HEK293 (cell line): ENCODE data around the gene TAS2R16.

Experiments
- CTCF ChIA-PET: fragments of 350-600 bp; formaldehyde crosslinking; extraction: SDS; loops from one replicate; lab custom pipeline; 2021; ENCODE audit warnings: antibody characterized with exemption; lab: Yijun Ruan, JAX
- POLR2A ChIA-PET: fragments of 300-600 bp; formaldehyde crosslinking; extraction: SDS; loops from one replicate; lab custom pipeline; 2020; ENCODE audit warnings: antibody characterized with exemption, inconsistent platforms; lab: Yijun Ruan, JAX
- H3K27ac ChIP-seq: fragments of 200-500 bp; sonication (Bioruptor generic); 2 replicates; pipeline ENCODE4 v1.5.1; 2014; ENCODE audit warnings: low read depth, low read length, control low read depth, inconsistent platforms; ENCODE audit errors: extremely low read depth
- H3K36me3 ChIP-seq, 2 experiments: fragments of 200-500 bp in 1 of 2; sonication (Bioruptor generic) in 1 of 2; 1 replicate in 1 of 2; 2 replicates in 1 of 2; pipeline ENCODE4 v1.5.1; 2014 to 2017; ENCODE audit warnings: inconsistent platforms in 2 of 2, low read length in 2 of 2; ENCODE audit not compliant: control insufficient read depth in 2 of 2, insufficient read depth in 1 of 2
- H3K4me1 ChIP-seq: fragments of 200-500 bp; sonication (Bioruptor generic); 2 replicates; pipeline ENCODE4 v1.5.1; 2014; ENCODE audit warnings: mild to moderate bottlenecking, low read length, inconsistent platforms; ENCODE audit not compliant: control insufficient read depth, insufficient read depth
- H3K4me3 ChIP-seq: 2 replicates; pipeline ENCODE4 v1.5.1; 2011; ENCODE audit warnings: low read depth, mild to moderate bottlenecking, control low read depth, low read length, moderate library complexity
- H3K9me3 ChIP-seq: fragments of 200-500 bp; sonication (Bioruptor generic); 2 replicates; pipeline ENCODE4 v1.5.1; 2014; ENCODE audit warnings: low read depth, low read length, inconsistent platforms; ENCODE audit not compliant: control insufficient read depth, insufficient read depth
- EGR2 ChIP-seq: fragments of 450-650 bp; formaldehyde crosslinking; IDR thresholded peaks from 2 replicates; pipeline ENCODE4 v1.5.1; 2016; ENCODE audit warnings: low read depth, missing biosample characterization, missing genetic modification characterization
- GLI4 ChIP-seq: fragments of 450-650 bp; formaldehyde crosslinking; IDR thresholded peaks from 2 replicates; pipeline ENCODE4 v1.5.1; 2016; ENCODE audit warnings: missing biosample characterization, missing genetic modification characterization
- HOXC10 ChIP-seq: sonication (generic); formaldehyde crosslinking; IDR thresholded peaks from 2 replicates; pipeline ENCODE4 v1.8.1; 2023; ENCODE audit warnings: mild to moderate bottlenecking, missing genetic modification reagents
- HOXD13 ChIP-seq: sonication (generic); formaldehyde crosslinking; IDR thresholded peaks from 2 replicates; pipeline ENCODE4 v1.8.0; 2022; ENCODE audit warnings: missing genetic modification reagents, borderline replicate concordance
- KLF7 ChIP-seq: fragments of 450-650 bp; formaldehyde crosslinking; IDR thresholded peaks from 2 replicates; pipeline ENCODE4 v1.5.1; 2016; ENCODE audit warnings: missing biosample characterization, missing genetic modification characterization, borderline replicate concordance
- OSR2 ChIP-seq: fragments of 450-650 bp; formaldehyde crosslinking; IDR thresholded peaks from 2 replicates; pipeline ENCODE4 v1.5.1; 2016; ENCODE audit warnings: missing biosample characterization, missing genetic modification characterization
- SCRT1 ChIP-seq: fragments of 450-650 bp; formaldehyde crosslinking; IDR thresholded peaks from 2 replicates; pipeline ENCODE4 v1.5.1; 2016; ENCODE audit warnings: missing biosample characterization, missing genetic modification characterization, borderline replicate concordance
- SETDB1 ChIP-seq: IDR thresholded peaks from one replicate; pipeline ENCODE4 v1.6.1; 2017; ENCODE audit warnings: mild to moderate bottlenecking, low read length, moderate library complexity, mixed read lengths; ENCODE audit not compliant: insufficient read length
- ZBTB17 ChIP-seq: fragments of 450-650 bp; formaldehyde crosslinking; IDR thresholded peaks from 2 replicates; pipeline ENCODE4 v1.5.1; 2016; ENCODE audit warnings: missing biosample characterization, missing genetic modification characterization
- ZBTB21 ChIP-seq: fragments of 450-650 bp; formaldehyde crosslinking; IDR thresholded peaks from 2 replicates; pipeline ENCODE4 v1.5.1; 2017; ENCODE audit warnings: missing biosample characterization, missing genetic modification characterization
- ZBTB44 ChIP-seq: fragments of 450-650 bp; IDR thresholded peaks from 2 replicates; pipeline ENCODE4 v1.5.1; 2018; ENCODE audit warnings: missing biosample characterization, mild to moderate bottlenecking, missing genetic modification characterization
- ZFHX2 ChIP-seq: fragments of 450-650 bp; formaldehyde crosslinking; conservative IDR thresholded peaks from 2 replicates; pipeline ENCODE4 v1.5.1; 2016; ENCODE audit warnings: missing biosample characterization, missing genetic modification characterization
- ZNF138 ChIP-seq: fragments of 450-650 bp; formaldehyde crosslinking; IDR thresholded peaks from 2 replicates; pipeline ENCODE4 v1.5.1; 2016; ENCODE audit warnings: missing biosample characterization, missing genetic modification characterization, borderline replicate concordance
- ZNF174 ChIP-seq: fragments of 450-650 bp; formaldehyde crosslinking; IDR thresholded peaks from 2 replicates; pipeline ENCODE4 v1.5.0; 2017; ENCODE audit warnings: missing biosample characterization, mild to moderate bottlenecking, missing genetic modification characterization
- ZNF2 ChIP-seq: fragments of 450-650 bp; formaldehyde crosslinking; IDR thresholded peaks from 2 replicates; pipeline ENCODE4 v1.5.1; 2016; ENCODE audit warnings: missing biosample characterization, missing genetic modification characterization
- ZNF280C ChIP-seq: fragments of 450-650 bp; formaldehyde crosslinking; IDR thresholded peaks from 2 replicates; pipeline ENCODE4 v1.5.1; 2016; ENCODE audit warnings: missing biosample characterization, missing genetic modification characterization
- ZNF292 ChIP-seq: fragments of 450-650 bp; formaldehyde crosslinking; IDR thresholded peaks from 2 replicates; pipeline ENCODE4 v1.5.1; 2016; ENCODE audit warnings: low read depth, missing biosample characterization, missing genetic modification characterization, borderline replicate concordance
- ZNF391 ChIP-seq: fragments of 450-650 bp; formaldehyde crosslinking; IDR thresholded peaks from 2 replicates; pipeline ENCODE4 v1.5.1; 2016; ENCODE audit warnings: low read depth, missing biosample characterization, missing genetic modification characterization, borderline replicate concordance
- ZNF394 ChIP-seq: fragments of 450-650 bp; formaldehyde crosslinking; IDR thresholded peaks from 2 replicates; pipeline ENCODE4 v1.5.1; 2016; ENCODE audit warnings: missing biosample characterization, missing genetic modification characterization, mild to moderate bottlenecking, moderate library complexity, borderline replicate concordance
- ZNF416 ChIP-seq: fragments of 450-650 bp; formaldehyde crosslinking; IDR thresholded peaks from 2 replicates; pipeline ENCODE4 v1.5.1; 2016; ENCODE audit warnings: missing biosample characterization, missing genetic modification characterization
- ZNF501 ChIP-seq: fragments of 450-650 bp; formaldehyde crosslinking; IDR thresholded peaks from 2 replicates; pipeline ENCODE4 v1.5.1; 2016; ENCODE audit warnings: missing biosample characterization, missing genetic modification characterization
- ZNF510 ChIP-seq: fragments of 450-650 bp; formaldehyde crosslinking; IDR thresholded peaks from 2 replicates; pipeline ENCODE4 v1.5.1; 2018; ENCODE audit warnings: mild to moderate bottlenecking, missing genetic modification characterization, missing biosample characterization; ENCODE audit not compliant: insufficient replicate concordance
- ZNF654 ChIP-seq: fragments of 450-650 bp; formaldehyde crosslinking; IDR thresholded peaks from 2 replicates; pipeline ENCODE4 v1.5.1; 2016; ENCODE audit warnings: low read depth, missing biosample characterization, missing genetic modification characterization
- ZNF785 ChIP-seq: fragments of 450-650 bp; formaldehyde crosslinking; IDR thresholded peaks from 2 replicates; pipeline ENCODE4 v1.5.1; 2016; ENCODE audit warnings: missing biosample characterization, missing genetic modification characterization
- ZXDB ChIP-seq: fragments of 450-650 bp; formaldehyde crosslinking; IDR thresholded peaks from 2 replicates; pipeline ENCODE4 v1.5.1; 2016; ENCODE audit warnings: missing biosample characterization, missing genetic modification characterization
- TF ChIP-seq, protein P1 (sequence below): fragments of 450-650 bp; formaldehyde crosslinking; IDR thresholded peaks from 2 replicates; pipeline ENCODE4 v1.5.1; 2016; ENCODE audit warnings: missing biosample characterization, missing genetic modification characterization

TAS2R16 gene

GRCh38 chr7:123026251-123026650 is 30.8 kb upstream of the TAS2R16 start (continued):
- TF ChIP-seq HOXD13 = no peak
- TF ChIP-seq ZNF174 (tag by site-specific recombination) = no peak
- TF ChIP-seq ZNF416 = no peak
- no peak for TF ChIP-seq ZNF785
- TF ChIP-seq SETDB1 = no peak
- TF ChIP-seq EGR2 (tag by site-specific recombination) = no peak
- TF ChIP-seq ZFHX2 (tag by site-specific recombination) = no peak

DNA sequence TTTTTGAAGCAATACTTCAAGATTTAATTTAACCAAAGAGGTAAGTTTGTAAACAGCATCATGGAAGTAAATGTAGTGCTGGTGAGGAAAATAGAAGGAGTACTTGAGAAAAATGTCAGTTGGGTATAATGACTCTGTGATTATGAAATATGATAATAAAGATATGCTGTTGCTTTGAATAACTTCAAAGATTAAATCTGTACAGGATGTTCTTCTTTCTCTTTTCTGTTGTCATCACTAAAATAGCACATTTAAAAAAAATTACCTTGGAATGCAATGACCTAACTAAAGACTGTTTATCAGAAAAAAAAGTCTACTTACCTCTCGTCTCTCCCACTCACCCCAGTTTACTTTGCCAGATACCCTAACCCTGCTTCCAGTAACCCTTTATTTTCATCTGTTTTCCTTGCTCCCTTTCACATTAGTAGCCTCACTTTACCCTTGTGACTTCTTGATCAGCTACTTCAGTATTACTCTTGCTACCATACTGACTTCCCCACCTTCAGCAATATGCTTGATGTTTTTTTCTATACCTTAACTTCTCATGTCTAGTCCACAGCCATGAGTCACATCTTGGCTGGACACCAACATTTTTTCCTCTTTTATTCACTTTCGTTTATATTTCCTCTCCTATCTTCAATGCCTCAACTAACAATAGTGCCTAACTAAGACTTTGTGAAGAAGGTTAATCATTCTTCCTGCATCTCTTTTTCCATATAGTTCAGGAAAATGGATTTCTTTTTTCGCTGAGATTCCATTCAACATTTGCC is 29.7 kb upstream of the TAS2R16 start:
- no peaks in the 10 kb centered on the region for H3K4me1 ChIP-seq
- H3K4me3 ChIP-seq = no peak overlapping the region
- H3K36me3 ChIP-seq = no peaks in the 10 kb centered on the region
- CTCF ChIA-PET = no interaction called here
- TF ChIP-seq ZNF654 (tag by site-specific recombination) (no peak), EGR2 (tag by site-specific recombination) (no peak), GLI4 (tag by site-specific recombination) (no peak), ZNF138 (tag by site-specific recombination) (no peak), ZNF510 (tag by site-specific recombination) (no peak), ZBTB17 (tag by site-specific recombination) (no peak), SCRT1 (tag by site-specific recombination) (no peak), ZNF2 (no peak), HOXC10 (CRISPR knock-in tag) (no peak), ZBTB44 (no peak), ZNF394 (tag by site-specific recombination) (no peak)
- H3K27ac ChIP-seq = no peak overlapping the region
- no peaks in the 10 kb centered on the region for H3K9me3 ChIP-seq
- POLR2A ChIA-PET = no interaction called here

GRCh38 chr7:123023126-123023525 is 27.6 kb upstream of the TAS2R16 start:
- no peaks in the 10 kb centered on the region for H3K9me3 ChIP-seq
- no peak overlapping the region for H3K4me3 ChIP-seq
- TF ChIP-seq OSR2 = no peak
- no peak for TF ChIP-seq ZNF292
- TF ChIP-seq, all 188 proteins: peak for 0
- Histone ChIP-seq H3K4me1 (no peaks in the 10 kb centered on the region), H3K36me3 (no peaks in the 10 kb centered on the region), H3K27ac (no peak overlapping the region)
- CTCF ChIA-PET = interaction anchor here (0.6 kb wide), 1 partner anchor 187 kb away, joined by 3 read pairs; no protein-coding TSS in a partner anchor
- POLR2A ChIA-PET = no interaction called here

GRCh38 chr7:123022576-123022975 is 27.1 kb upstream of the TAS2R16 start:
- Histone ChIP-seq H3K9me3 (no peaks in the 10 kb centered on the region), H3K27ac (no peak overlapping the region), H3K4me3 (no peak overlapping the region), H3K36me3 (no peaks in the 10 kb centered on the region), H3K4me1 (no peaks in the 10 kb centered on the region)
- POLR2A ChIA-PET = no interaction called here
- CTCF ChIA-PET = no interaction called here
- TF ChIP-seq ZXDB (no peak), ZNF391 (tag by site-specific recombination) (no peak), ZBTB21 (tag by site-specific recombination) (no peak), ZNF501 (tag by site-specific recombination) (no peak), ZNF280C (tag by site-specific recombination) (no peak), KLF7 (tag by site-specific recombination) (no peak)
- TF ChIP-seq, protein P1, sequence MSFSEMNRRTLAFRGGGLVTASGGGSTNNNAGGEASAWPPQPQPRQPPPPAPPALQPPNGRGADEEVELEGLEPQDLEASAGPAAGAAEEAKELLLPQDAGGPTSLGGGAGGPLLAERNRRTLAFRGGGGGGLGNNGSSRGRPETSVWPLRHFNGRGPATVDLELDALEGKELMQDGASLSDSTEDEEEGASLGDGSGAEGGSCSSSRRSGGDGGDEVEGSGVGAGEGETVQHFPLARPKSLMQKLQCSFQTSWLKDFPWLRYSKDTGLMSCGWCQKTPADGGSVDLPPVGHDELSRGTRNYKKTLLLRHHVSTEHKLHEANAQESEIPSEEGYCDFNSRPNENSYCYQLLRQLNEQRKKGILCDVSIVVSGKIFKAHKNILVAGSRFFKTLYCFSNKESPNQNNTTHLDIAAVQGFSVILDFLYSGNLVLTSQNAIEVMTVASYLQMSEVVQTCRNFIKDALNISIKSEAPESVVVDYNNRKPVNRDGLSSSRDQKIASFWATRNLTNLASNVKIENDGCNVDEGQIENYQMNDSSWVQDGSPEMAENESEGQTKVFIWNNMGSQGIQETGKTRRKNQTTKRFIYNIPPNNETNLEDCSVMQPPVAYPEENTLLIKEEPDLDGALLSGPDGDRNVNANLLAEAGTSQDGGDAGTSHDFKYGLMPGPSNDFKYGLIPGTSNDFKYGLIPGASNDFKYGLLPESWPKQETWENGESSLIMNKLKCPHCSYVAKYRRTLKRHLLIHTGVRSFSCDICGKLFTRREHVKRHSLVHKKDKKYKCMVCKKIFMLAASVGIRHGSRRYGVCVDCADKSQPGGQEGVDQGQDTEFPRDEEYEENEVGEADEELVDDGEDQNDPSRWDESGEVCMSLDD = no peak
